Left colon (tissue), 2 donors: ENCODE measurements around the gene IL4. TPM values are rescaled to one million over a fixed set of nuclear protein-coding genes. Genes with fewer than 3 reads are reported as not detected.
"Not testable (repeated sequence)": the region's sequence is repeated elsewhere in the genome, so short reads cannot be mapped to it uniquely, and the experiment has no call there.

ENCODE experiments used
- ATAC-seq: fragments of 200-7000 bp; cut with Tn5 transposase; one replicate; pipeline ENCODE4 v1.9.1; 2020; ENCODE audit warnings: mild to moderate bottlenecking, moderate library complexity
- DNase-seq, 2 donors: peaks; one replicate each; pipeline ENCODE4 v3.0.0-alpha.2; 2020
- intact Hi-C, 2 donors: fragments of 100-400 bp; cut with DNase I in 1 of 2; cut with micrococcal nuclease in 1 of 2; formaldehyde crosslinking; loops; one replicate each; pipeline versions ENCODE4 v1.11.2 to v1.14.0; 2022; cut with DNase I, micrococcal nuclease
- total RNA-seq, 2 donors: library from RNA; stranded (reverse); fragmentation: NEBNext Ultra II Directional; extraction: Animal tissue kit (Norgen Biotek cat#: 25700); gene quantifications; one replicate each; pipeline ENCODE4 v1.2.1, GENCODE V29; 2021
- donor health status: DM: no; HTN: no; CAD: no.
- donor health status: DM: yes; HTN: yes; CAD: no.

Gene IL4
- total RNA-seq, 2 donors from 2014 or later: not detected

DNA sequence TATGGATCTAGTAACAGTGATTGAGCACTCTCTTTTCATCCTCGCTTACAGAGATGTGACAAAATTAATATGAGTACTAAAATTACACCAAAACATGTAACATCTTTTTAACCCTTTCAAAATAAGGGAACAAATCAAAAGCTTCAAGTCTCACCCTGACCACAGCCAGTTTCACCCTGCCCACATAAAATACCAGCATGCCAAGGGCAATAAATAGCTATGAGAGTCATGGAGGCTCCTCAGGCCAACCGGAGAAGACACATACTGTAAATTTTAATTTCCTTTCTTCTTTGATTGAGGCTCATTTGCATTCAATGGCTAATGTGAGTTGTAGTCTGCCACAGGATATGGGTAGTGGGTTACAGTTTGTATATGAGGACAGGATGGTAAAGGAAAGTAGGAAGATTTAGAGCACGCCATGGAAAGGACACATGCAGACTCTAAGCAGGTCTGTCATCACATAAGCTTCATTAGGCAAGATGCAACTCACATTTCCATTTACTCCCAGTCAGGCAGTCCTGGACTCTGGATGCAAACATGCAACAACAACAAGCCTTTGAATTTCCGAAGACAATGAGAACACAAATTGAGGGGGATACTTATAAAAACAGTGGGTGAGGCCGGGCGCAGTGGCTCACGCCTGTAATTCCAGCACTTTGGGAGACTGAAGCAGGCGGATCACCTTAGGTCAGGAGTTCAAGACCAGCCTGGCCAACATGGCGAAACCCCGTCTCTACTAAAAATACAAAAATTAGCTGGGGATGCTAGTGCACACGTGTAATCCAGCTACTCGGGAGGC is 11.3 kb downstream of the IL4 start:
- DNase-seq (no peak), ATAC-seq (no peak)
- intact Hi-C loops: no loop called here

DNA sequence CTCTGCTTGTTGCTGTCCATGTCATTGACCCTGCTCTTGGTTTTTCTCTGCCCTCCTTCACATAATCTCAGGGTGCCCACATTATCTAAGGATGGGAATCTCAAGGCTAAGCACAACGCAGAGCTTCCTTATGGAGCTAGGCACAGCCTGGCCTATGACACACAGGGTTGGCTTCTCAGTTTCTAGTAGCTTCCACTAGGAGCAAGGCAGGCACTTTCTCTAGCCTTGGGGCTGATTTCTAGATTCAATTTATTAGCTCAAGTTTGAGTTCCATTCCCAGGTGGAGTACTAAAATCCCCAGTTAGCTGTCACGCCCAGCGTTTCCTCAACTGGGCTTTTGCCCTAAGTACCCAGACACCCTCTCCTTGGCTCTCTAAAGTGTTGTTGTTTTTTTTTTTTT is 12.4 kb downstream of the IL4 start:
- intact Hi-C loops: no loop called here
- ATAC-seq (no peak), DNase-seq (no peak)

DNA sequence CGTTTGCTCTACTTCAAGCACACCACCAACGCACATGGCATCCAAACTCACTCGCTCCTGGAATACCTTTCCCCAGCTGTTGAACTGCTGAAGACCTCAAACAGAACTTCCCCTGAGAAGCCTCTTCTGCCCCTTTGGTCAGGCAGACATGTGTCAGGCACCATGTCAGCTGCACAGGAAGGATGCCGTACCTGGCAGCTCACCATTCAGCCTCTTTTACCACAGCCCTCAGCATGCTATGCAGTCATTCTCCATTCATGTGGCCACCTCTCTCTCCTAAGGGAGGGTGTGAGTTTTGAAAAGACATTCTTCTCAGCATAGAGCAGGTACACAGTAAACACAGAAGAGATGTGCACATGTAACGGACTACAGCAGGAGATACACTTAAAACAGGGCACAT is 14.2 kb downstream of the IL4 start:
- intact Hi-C loops: no loop called here
- ATAC-seq (no peak), DNase-seq (no peak)

DNA sequence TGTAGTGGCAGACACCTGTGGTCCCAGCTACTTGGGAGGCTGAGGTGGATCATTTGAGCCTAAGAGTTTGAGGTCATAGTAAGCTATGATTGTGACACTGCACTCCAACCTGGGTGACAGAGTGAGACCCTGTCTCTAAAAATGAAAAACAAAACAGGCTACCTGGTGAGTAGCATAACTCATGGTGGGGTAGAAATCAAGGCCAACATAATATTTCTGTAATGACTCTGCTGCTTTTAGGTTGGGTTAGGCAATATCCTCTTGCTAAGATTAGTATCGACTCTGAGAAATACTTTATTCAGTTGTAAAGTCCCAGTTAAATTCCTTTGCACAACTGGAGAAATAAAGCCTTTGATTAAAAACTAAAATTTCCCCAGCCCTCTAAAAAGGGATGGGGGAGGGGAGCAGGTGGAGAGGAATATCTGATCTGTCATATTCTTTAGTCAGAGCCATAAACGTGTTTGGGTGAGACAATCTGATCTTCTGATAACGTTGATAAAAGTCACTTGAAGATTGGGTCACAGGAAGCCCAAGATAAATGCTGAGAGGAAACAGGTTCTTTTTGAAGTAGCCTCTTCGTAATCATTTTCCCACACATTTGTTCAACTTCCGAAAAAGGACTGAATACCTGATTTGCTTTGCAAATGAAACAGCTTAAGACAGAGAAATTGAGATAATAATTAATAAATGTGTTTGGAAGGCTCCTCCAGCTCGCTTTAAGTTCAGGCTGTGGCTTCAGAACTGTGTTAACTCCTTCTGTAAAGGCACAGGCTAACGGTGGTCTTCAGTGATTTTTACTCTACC is 14.9 kb downstream of the IL4 start:
- ATAC-seq: no peak
- DNase-seq: no peak
- intact Hi-C loops: no loop called here

DNA sequence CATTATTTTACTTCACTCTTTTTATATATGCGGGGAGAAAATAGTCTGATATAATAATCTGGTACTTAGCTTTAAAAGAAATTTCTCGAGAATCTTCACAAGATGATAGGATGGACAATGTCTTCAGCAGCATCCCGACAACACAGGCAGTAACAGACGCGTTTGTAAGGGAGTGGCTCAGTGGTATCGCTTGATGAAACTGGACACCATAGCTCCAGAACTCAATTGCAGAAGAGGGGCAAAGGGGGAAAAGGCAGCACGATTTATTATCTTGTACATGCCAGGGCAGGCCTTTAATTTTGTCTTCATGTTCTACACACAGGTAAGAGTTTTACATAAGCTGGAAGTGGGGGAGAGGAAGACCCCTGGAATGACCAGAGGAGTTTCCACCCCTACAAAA is 15.7 kb downstream of the IL4 start:
- intact Hi-C loops: no loop called here
- ATAC-seq (no peak), DNase-seq (no peak)

DNA sequence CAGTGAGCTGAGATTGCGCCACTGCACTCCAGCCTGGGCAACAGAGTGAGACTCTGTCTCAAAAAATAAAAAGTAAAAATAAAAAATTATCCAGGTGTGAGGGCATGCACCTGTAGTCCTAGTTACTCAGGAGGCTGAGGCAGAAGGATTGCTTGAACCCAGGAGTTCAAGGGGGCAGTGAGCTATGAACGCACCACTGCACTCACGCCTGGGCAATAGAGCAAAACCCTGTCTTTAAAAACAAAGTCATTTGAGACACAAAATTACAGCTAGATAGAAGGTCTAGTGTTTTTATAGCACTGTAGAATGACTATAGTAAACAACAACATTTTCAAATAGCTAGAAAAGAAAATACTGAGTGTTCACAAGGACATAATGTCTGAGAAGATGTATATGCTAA is 16.4 kb downstream of the IL4 start:
- DNase-seq (no peak), ATAC-seq (no peak)

DNA sequence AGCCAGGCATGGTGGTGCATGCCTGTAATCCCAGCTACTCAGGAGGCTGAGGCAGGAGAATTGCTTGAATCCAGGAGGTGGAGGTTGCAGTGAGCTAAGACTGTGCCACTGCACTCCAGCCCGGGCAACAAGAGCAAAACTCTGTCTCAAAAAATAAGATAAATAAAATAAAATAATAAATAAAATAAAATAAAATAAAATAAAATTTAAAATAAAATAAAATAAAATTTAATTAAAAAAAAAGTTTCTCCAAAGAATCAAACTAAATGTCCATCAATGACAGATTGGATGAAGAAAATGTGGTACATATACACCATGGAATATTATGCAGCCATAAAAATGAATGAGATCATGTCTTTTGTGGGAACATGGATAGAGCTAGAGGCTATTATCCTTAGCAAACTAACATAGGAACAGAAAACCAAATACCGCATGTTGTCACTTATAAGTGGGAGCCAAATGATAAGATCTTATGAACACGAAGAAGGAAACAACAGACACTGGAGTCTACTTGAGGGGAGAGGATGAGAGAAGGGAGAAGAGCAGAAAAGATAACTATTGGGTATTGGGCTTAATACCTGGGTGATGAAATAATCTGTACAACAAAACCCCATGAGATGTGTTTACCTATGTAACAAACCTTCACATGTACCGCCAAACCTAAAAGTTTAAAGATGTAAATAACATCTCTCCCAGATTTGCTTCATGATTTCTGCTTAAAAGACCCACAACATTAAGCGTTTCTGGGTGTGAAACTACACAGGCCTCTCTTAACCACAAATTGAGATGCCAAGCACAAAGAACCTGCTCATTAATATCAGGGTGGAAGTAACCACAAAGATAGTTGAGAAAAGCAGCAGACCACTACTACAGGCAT is 18.2 kb downstream of the IL4 start:
- DNase-seq, intact Hi-C loops, ATAC-seq: not testable (repeated sequence)

More for the DNA sequence above, 16.4 kb downstream of the IL4 start:
- intact Hi-C loops: no loop called here

DNA sequence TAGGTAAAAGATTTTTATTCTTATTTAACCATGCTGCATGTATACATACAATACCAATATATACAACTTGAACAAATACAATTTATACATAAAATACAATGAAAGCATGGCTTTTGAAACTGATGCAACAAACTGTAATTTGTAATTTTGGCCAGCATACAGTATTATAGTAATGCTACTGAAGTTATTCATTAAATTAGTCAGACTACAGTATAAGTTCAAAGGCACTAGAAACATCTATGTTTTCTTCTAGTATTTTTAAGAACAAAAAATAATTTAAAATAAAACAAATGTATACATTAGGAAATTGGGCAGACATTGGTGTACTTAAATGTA is 18.8 kb downstream of the IL4 start:
- no peak for DNase-seq
- no peak for ATAC-seq
- intact Hi-C loops: no loop called here

DNA sequence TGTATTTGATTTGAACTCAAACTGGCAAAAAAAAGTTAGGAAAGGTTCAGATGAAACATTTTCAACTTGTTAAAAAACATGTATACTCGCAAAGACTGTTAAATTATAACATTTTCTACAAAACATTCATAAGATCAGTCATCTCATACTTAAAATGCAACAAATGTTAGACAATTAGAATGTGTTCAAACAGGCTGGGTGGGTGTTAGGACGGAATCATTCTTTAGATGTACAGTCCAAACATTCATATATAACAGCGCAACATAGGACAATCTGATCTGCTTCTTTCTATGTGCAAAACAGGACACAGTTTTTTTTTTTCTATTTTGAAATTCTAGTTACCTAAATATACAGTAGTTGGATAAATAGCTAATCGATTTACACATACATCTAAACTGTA is 22.2 kb downstream of the IL4 start:
- no peak for DNase-seq
- no peak for ATAC-seq
- intact Hi-C loops: no loop called here

DNA sequence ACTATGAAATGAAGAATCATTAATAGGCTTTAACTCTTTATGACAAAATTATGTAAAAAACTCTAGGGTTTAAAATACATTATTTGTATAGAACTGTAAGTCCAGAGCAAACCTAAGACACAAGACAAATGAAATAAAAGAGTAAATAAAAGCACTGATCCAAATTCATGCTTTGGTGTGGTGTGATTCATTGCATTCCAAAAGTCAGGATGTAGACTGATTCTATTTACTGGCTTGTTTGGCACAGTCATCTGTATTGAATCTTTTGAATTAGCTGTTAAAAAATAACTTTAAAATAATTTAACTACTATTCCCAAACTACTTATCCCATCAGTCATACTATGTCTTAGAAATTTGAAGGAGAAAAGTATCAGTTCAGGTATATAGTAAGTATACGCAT is 31.1 kb downstream of the IL4 start:
- intact Hi-C loops: no loop called here
- DNase-seq (no peak), ATAC-seq (no peak)

DNA sequence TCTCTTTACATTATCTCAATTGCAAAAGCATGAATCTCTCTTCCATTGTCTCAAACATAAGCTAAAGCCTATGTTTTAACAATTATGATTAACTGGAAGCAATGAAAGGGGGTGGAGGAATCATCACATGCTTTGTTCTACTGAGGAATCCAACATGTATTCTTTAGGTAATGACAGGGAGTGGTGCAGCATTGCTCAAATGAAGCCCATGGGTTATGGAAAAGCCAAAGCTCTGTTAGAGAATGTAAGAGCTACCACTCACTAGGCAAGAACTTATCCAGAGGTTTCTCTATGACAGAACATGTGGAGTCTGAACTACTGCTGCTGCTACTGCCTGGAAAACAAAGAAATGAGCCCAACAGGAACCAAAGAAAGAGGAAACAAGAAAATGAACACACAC is 34.9 kb downstream of the IL4 start:
- ATAC-seq (no peak), DNase-seq (no peak)
- intact Hi-C loops: no loop called here

DNA sequence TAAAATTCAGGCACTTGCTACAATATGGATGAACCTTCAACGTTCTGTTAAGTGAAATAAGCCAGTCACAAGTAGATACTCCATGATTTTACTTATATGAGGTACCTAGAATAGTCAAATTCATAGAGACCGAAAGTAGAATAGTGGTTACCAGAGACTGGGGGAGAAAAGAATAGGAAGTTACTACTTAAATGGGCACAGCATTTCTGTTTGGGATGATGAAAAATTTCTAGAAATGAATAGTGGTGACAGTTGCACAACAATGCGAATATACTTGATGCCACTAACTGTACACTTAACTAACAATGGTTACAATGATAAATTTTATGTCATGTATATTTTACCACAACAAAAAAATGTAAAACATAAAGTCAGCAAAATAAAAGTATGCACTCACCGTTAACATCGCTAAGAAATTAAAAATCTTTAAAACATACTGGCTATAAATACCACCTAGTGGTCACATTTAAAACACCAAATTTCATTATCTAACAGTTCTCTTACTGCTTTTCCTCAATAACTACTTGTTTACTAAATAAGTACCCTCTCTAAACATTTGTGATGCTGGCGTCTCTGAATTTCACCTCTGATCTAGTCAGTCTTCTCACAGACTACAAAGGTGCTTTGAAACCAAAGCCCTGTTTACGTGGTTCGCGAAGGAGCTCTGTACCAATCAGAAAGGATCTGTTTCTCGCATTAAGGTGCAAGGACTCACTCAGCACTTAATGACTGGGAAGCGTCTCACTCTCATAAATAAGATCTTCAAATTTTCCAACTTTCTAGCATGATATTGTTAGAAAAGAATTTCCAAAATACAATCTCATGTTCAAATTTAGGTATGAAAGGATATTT is 40.9 kb downstream of the IL4 start:
- ATAC-seq (no peak), DNase-seq (no peak)

DNA sequence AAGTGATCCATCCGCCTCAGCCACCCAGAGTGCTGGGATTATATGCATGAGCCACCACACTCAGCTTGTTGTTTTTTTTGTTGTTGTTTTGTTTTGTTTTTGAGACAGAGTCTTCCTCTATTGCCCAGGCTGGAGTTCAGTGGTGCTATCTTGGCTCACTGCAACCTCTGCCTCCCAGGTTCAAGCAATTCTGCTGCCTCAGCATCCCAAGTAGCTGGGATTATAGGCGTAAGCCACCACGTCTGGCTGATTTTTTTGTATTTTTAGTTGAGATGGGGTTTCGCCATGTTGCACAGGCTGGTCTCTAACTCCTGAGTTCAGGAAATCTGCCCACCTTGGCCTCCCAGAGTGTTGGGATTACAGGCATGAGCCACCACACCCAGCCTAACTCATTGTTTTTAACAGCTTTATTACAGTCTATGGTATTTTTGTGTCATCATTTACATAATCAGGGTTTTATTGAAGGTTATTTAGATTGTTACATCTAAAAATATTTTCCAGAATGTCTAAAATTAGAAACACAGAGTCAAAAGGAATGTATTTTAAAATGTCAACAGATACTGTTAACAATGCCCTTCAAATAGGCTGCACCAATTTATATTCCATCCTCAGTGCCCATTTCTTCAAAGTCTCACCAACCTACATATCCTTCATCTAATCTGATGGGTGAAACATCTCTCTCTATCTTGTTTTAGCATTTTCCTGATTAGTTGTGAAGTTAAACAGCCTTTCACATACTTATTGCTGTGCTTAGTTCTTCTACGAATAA is 44.9 kb downstream of the IL4 start:
- no peak for ATAC-seq
- DNase-seq: no peak
- intact Hi-C loops: no loop called here

More for the DNA sequence above, 40.9 kb downstream of the IL4 start:
- intact Hi-C loops: no loop called here

DNA sequence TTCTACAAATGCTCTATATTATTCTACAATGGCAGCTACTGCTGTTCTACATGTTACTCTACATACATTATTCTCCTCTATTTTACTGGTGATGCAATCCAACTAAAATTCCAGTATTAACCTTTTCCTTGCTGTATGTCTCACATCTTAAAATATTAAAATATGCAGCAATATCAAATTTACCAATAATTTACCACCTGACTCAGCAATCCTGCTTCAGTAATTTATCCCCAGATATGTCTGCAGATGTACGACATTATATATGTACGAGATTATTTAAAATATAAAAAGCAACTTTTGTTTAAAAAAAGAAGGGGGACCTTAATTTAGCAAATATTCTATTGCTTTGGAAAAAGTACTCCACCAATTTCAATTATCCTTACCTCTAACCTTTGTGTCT is 52.0 kb downstream of the IL4 start:
- DNase-seq (no peak), ATAC-seq (no peak)
- intact Hi-C loops: no loop called here

DNA sequence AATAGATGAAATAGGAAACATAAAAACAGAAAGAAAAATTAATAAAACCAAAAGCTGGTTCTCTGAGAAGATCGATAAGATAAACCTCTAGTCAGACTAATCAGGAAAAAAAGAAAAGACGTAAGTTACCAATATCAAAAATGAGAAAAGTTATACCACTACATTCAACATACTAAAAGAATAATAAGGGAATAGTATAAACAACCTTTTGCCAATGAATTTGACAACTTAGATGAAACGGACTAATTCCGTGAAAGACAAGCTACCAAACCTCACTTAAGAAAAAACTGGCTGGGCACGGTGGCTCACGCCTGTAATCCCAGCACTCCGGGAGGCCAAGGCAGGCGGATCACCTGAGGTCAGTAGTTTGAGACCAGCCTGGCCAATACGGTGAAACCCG is 56.1 kb downstream of the IL4 start:
- no peak for ATAC-seq
- intact Hi-C loops: no loop called here
- DNase-seq: no peak
